GM13976 (cell line): ENCODE data around the gene JAZF1.

Experiments used
- DNase-seq: peaks from one replicate; pipeline ENCODE4 v3.0.0; 2012; ENCODE audit warnings: low spot score
- CTCF ChIP-seq: IDR thresholded peaks from 2 replicates; pipeline ENCODE4 v1.5.1; 2012; ENCODE audit warnings: borderline replicate concordance, mild to moderate bottlenecking; ENCODE audit not compliant: insufficient read depth; ENCODE audit errors: extremely low read depth, missing control alignments, control extremely low read depth
- in situ Hi-C: fragments of 300-500 bp; cut with MboI; formaldehyde crosslinking; loops from one replicate; pipeline ENCODE4 v1.12.0; 2022; ENCODE audit warnings: low sequenced_read_pairs, mixed read lengths, inconsistent platforms; ENCODE audit not compliant: unreplicated experiment

JAZF1 gene

GRCh38 chr7:28054531-28055160 lies 125.9 kb downstream of the JAZF1 start:
- in situ Hi-C loops: no loop called here
- TF ChIP-seq CTCF: no peak
- no peak for DNase-seq

- in situ Hi-C loops: no loop called here
- no peak for TF ChIP-seq CTCF
- no peak for DNase-seq
These were observed 127.7 kb downstream of the JAZF1 start for GRCh38 chr7:28052933-28053332.

GRCh38 chr7:28048694-28049093 lies 131.9 kb downstream of the JAZF1 start:
- no peak for TF ChIP-seq CTCF
- in situ Hi-C loops: no loop called here
- no peak for DNase-seq

- DNase-seq: no peak
- no peak for TF ChIP-seq CTCF
- in situ Hi-C loops: no loop called here
These were observed 134.6 kb downstream of the JAZF1 start for GRCh38 chr7:28046035-28046434.

- no peak for DNase-seq
- TF ChIP-seq CTCF: no peak
- in situ Hi-C loops: no loop called here
These were observed 135.0 kb downstream of the JAZF1 start for GRCh38 chr7:28045592-28045991.

GRCh38 chr7:28044825-28045224 lies 135.8 kb downstream of the JAZF1 start:
- in situ Hi-C loops: no loop called here
- TF ChIP-seq CTCF: no peak
- DNase-seq: no peak
